Neural cell (in vitro differentiated cells): ENCODE results near the gene ANXA4.

ENCODE experiments used
- CTCF ChIP-seq: fragments of 450-650 bp; IDR thresholded peaks from 2 replicates; pipeline ENCODE4 v1.5.1; 2014; ENCODE audit warnings: antibody characterized with exemption, mild to moderate bottlenecking, moderate library complexity; ENCODE audit not compliant: poor library complexity, severe bottlenecking
- EZH2 ChIP-seq: fragments of 200-600, 300-800 bp; shearing (Covaris generic), sonication (generic); IDR thresholded peaks from 2 replicates; pipeline ENCODE4 v1.6.1; 2014; ENCODE audit warnings: antibody characterized with exemption, low read length, borderline replicate concordance, mild to moderate bottlenecking; ENCODE audit not compliant: insufficient read depth, poor library complexity, severe bottlenecking
- MXI1 ChIP-seq: fragments of 450-650 bp; conservative IDR thresholded peaks from 2 replicates; pipeline ENCODE4 v1.6.1; 2014; ENCODE audit warnings: antibody characterized with exemption, mild to moderate bottlenecking; ENCODE audit not compliant: poor library complexity, severe bottlenecking
- POLR2AphosphoS5 ChIP-seq: IDR thresholded peaks from 2 replicates; pipeline ENCODE4 v1.6.1; 2012
- RAD21 ChIP-seq: fragments of 450-650 bp; conservative IDR thresholded peaks from 2 replicates; pipeline ENCODE4 v1.6.1; 2014; ENCODE audit warnings: antibody characterized with exemption, mild to moderate bottlenecking, moderate library complexity

- TF ChIP-seq CTCF = no peak
- TF ChIP-seq POLR2AphosphoS5 = no peak
- no peak for TF ChIP-seq MXI1
- TF ChIP-seq EZH2 = no peak
- TF ChIP-seq RAD21 = no peak
These were observed 48.6 kb downstream of the ANXA4 start for GRCh38 chr2:69790601-69790959.
